8988T (cell line): ENCODE data around the gene RFWD3.
A peak's percentile ranks its signal among the peaks of the same experiment; 100 is the strongest.

Experiments
- DNase-seq: peaks from one replicate; pipeline ENCODE4 v3.0.0; 2011

The RFWD3 gene

DNA sequence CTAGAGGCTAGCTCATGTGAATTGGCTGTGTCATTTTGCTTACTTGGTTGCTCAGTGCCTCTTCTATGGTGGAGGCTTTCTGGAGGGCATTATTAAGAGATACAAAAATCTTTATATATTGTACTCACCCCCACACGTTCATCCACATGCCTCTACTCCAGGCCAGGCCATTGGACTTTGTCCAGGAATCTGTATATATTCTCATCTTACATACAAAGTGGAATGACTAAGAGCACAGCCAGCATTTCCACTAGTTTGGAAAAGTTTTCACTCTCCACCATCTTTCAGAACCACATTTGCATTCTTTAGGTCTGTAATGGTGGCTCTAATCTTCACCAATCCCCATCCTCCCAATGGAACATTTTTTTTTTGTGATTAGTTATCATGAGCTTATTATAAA, 55.0 kb downstream of the RFWD3 start:
- DNase-seq: no peak

- DNase-seq: no peak
Observed at GRCh38 chr16:74608944-74609343, 57.7 kb downstream of the RFWD3 start.

- DNase-seq: no peak
Observed at GRCh38 chr16:74608381-74608780, 58.3 kb downstream of the RFWD3 start.

DNA sequence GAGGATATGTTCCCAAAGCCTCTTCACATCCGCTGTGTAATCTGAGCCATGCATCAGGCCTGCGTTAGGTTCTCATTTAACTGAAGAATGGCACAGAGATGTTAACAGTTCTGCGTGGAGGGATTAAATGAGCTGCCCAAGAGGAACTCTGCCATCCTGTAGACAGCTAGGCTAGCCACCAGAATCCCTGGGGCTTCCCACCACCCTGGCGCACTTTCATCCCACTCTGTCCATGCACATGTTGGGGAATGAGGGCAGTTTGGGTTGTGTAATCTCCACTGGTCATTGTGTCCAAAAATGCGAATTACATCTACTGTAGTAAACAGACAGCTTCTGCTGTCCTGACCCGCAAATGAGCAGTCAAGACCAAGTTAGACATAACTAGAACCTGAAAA, 58.7 kb downstream of the RFWD3 start:
- no peak for DNase-seq

- no peak for DNase-seq
Observed at GRCh38 chr16:74607310-74607961, 59.2 kb downstream of the RFWD3 start.

- DNase-seq: peak; percentile 67
Observed at GRCh38 chr16:74606521-74607309, 60.0 kb downstream of the RFWD3 start, which contains the start of gene GLG1. Gene GLG1, minus strand, starts transcription at chr16:74607114. Its CDS starts 20 bp downstream, at chr16:74607094.

GRCh38 chr16:74605746-74606520, 60.7 kb downstream of the RFWD3 start:
- no peak for DNase-seq

GRCh38 chr16:74605332-74605731, 61.3 kb downstream of the RFWD3 start:
- no peak for DNase-seq

DNA sequence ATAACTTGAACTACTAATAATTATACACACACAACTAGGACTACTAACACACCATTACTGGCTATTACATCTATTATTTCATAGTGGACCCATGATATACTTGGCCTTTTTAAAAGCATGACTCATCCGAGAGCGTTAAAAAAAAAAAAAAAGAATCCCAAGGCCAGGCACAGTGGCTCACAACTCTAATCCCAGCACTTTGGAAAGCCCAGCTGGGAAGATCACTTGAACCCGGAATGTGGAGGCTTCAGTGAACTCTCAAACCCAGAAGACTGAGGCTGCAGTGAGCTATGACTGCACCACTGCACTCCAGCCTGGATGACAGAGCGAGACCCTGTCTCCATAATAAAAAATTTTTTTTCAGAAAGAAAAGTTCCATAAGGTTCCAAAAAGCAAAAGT, 62.8 kb downstream of the RFWD3 start:
- DNase-seq: no peak

DNA sequence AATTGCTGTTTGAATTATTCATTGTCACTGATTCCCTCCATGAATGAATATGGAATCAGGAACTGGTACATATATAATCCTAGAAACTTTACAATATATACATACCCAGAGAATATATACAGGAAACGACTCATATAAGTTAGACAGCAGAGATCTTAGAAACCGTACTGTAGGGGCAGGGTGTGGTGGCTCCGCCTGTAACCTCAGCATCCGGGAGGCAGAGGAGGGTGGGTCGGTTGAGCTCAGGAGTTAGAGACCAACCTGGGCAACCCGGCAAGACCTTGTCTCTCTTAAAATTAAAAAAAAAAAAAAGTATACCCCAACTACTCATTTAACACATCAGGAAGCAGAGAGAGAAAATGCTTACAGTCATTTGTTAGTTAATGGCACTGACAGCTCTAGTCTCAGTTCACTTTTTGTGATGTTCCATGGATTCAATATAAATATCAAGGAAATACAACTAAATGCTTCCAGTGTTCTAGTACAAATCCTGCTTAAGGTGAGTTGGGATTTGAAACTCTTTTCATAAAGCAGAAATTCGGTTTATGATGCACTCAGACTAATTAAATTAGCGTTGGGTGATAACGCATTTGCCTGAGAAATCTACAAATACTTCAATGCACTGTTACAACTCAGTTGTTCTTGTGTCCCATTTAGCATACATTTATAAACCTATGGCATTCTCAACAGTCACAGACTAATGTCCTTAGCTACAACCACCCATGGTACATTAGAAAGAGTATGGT, 65.4 kb downstream of the RFWD3 start:
- DNase-seq: no peak

- no peak for DNase-seq
Observed at GRCh38 chr16:74596586-74596985, 70.1 kb downstream of the RFWD3 start.

DNA sequence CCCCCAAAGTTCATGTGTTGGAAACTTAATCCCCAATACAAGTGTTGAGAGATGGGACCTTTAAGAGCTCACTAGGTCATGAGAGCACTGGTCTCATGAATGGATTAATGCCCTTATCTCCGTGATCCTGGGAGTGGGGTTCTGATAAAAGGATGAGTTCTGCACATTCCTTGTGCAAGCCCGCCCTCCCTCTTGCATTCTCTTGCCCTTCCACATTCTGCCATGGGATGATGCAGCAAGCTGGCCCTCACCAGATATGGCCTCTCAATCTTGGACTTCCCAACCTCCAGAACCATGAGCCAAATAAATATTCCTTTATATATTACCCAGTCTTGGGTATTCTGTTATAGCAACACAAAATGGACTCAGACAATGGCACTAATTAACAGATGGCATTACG, 73.8 kb downstream of the RFWD3 start:
- DNase-seq: no peak

- no peak for DNase-seq
Observed at GRCh38 chr16:74591876-74592650, 74.6 kb downstream of the RFWD3 start.

DNA sequence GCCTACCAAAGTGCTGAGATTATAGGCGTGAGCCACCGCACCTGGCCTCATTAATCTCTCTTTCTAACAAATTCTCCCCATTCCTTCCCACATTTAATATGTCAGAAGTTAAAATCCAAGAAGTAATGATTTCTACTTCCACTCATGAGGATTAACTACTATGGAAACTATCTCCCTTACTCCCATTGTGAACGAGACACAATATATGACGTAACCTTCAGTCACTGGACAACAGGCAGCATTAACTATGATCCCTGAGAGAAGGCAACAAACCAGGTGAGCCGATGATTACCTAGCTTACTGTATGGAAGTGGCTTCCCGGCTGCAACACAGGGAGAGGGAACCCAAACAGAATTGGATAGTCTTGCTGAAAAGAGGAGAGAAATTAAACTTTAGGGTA, 79.7 kb downstream of the RFWD3 start:
- DNase-seq: no peak

DNA sequence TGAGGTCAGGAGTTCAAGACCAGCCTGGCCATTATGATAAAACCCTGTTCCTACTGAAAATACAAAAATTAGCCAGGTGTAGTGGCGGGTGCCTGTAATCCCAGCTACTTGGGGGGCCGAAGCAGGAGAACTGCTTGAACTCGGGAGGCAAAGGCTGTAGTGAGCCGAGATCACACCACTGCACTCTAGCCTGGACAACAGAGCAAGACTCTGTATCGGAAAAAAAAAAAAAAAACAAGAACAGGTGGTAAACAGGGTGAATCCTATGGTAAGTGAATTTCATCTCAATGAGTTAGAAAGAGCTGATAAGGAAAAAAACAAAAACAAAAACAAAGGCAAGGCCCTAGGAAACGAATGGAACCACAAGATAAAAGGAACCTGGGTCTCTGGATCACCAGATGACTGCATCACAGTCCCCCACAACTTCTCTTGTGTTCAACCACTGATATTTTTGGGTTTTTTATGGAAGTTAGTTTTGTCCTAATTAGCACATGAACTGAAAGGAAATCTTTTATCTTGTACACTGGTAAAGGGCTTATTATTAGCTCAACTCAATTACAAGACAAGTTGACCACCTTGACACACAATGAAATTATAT, 80.7 kb downstream of the RFWD3 start:
- no peak for DNase-seq

- no peak for DNase-seq
Observed at GRCh38 chr16:74583926-74584666, 82.6 kb downstream of the RFWD3 start.

DNA sequence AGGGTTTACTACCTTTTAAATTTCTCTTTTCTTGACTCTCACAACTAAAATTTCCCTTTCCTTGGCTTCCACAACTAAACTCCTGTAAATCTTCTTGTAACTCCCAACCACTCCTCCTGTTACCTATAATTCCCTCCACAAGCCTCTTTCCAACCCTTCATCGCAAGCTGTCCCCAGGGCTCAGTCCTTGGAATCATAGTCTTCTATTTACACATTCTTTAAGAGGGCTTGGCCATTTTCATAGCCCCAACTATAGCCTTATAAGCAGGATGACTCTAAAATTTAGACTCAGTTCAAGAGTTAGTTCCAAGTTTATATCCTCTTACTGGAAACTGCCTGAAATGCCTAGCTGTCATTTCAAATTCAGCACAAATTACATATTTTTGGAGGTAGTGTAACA, 83.7 kb downstream of the RFWD3 start:
- no peak for DNase-seq

DNA sequence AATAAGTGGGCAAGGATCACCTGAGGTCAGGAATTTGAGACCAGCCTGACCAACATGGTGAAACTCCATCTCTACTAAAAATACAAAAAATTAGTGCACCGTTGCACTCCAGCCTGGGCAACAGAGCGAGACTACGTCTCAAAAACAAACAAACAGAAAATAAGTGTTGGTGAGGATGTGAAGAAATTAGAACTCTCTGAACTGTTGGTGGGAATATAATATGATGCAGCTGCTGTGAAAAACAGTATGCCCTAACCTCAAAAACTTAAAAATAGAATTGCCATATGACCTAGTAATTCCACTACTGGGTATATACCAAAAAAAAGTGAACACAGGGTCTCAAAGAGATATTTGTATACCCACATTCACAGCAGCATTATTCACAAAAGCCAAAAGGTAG, 85.8 kb downstream of the RFWD3 start:
- DNase-seq: no peak

- DNase-seq: no peak
Observed at GRCh38 chr16:74578838-74579237, 87.8 kb downstream of the RFWD3 start.

- DNase-seq: no peak
Observed at GRCh38 chr16:74578433-74578832, 88.2 kb downstream of the RFWD3 start.

DNA sequence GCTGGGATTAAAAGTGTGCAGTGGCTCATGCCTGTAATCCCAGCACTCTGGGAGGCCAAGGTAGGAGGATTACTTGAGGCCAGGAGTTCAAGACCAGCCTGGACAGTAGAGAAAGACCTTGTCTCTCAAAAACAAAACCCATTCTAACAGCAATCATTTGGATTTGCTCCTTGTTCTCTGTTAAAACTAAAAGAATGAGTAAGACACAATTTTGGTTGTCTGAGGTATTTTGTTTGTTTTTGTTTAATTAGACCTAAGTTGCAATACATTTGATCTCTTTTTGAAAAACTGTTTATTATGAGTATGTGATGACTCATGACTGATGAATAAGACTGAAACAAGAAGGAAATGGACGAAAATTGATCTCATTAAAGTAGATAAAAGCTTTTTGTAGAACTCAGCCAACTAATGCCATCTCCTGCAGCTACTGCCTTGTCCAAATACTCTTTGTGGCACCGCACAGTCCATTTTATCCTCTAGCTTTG, 88.8 kb downstream of the RFWD3 start:
- no peak for DNase-seq
